GM21528 (cell line): ENCODE measurements around the gene NCKAP5.

Source experiments
- ATAC-seq: cut with Tn5 transposase; IDR thresholded peaks from one replicate; pipeline ENCODE4 v1.9.1; 2021; ENCODE audit warnings: mild to moderate bottlenecking, moderate library complexity; ENCODE audit not compliant: unreplicated experiment, low FRiP score

NCKAP5 gene

GRCh38 chr2:133130548-133131246 is 437.6 kb downstream of the NCKAP5 start:
- ATAC-seq, result no peak

GRCh38 chr2:133124446-133124845 is 443.8 kb downstream of the NCKAP5 start:
- no peak for ATAC-seq

- no peak for ATAC-seq
These were observed 444.4 kb downstream of the NCKAP5 start for GRCh38 chr2:133123904-133124303.

GRCh38 chr2:133123393-133123792 is 444.9 kb downstream of the NCKAP5 start:
- ATAC-seq, result no peak

GRCh38 chr2:133122529-133122928 is 445.7 kb downstream of the NCKAP5 start:
- ATAC-seq, result no peak

GRCh38 chr2:133120310-133120709 is 448.0 kb downstream of the NCKAP5 start:
- ATAC-seq, result no peak

GRCh38 chr2:133110201-133110600 is 458.1 kb downstream of the NCKAP5 start:
- no peak for ATAC-seq

GRCh38 chr2:133109772-133110171 is 458.5 kb downstream of the NCKAP5 start:
- ATAC-seq, result no peak

- no peak for ATAC-seq
These were observed 461.0 kb downstream of the NCKAP5 start for GRCh38 chr2:133107058-133107815.

- ATAC-seq, result no peak
These were observed 463.4 kb downstream of the NCKAP5 start for GRCh38 chr2:133104871-133105270.

- no peak for ATAC-seq
These were observed 469.5 kb downstream of the NCKAP5 start for GRCh38 chr2:133098787-133099186.

GRCh38 chr2:133097666-133098065 is 470.6 kb downstream of the NCKAP5 start:
- no peak for ATAC-seq

GRCh38 chr2:133092571-133092970 is 475.7 kb downstream of the NCKAP5 start:
- ATAC-seq, result no peak

GRCh38 chr2:133090358-133090757 is 477.9 kb downstream of the NCKAP5 start:
- no peak for ATAC-seq

GRCh38 chr2:133086176-133086575 is 482.1 kb downstream of the NCKAP5 start:
- no peak for ATAC-seq

GRCh38 chr2:133085646-133086045 is 482.6 kb downstream of the NCKAP5 start:
- no peak for ATAC-seq

- no peak for ATAC-seq
These were observed 486.2 kb downstream of the NCKAP5 start for GRCh38 chr2:133082034-133082433.

- ATAC-seq, result no peak
These were observed 487.4 kb downstream of the NCKAP5 start for GRCh38 chr2:133080822-133081221.

- no peak for ATAC-seq
These were observed 489.4 kb downstream of the NCKAP5 start for GRCh38 chr2:133078667-133079411.

GRCh38 chr2:133077269-133077822 is 490.9 kb downstream of the NCKAP5 start:
- ATAC-seq, result no peak
